SK-N-SH treated with all-trans-retinoic acid at 6 μM for 48 hours (cell line): ENCODE measurements around the gene P2RX4.
"Not testable (repeated sequence)": the region's sequence is repeated elsewhere in the genome, so short reads cannot be mapped to it uniquely, and the experiment has no call there.

Experiments used
- PPARA ChIP-seq: fragments of 250-450 bp; sonication (Bioruptor Pico); IDR thresholded peaks from 2 replicates; pipeline ENCODE4 v1.5.0; 2020; ENCODE audit warnings: mild to moderate bottlenecking, borderline replicate concordance
- TSHZ2 ChIP-seq: fragments of 250-450 bp; sonication (Bioruptor Pico); IDR thresholded peaks from 2 replicates; pipeline ENCODE4 v1.5.0; 2020; ENCODE audit warnings: mild to moderate bottlenecking, moderate library complexity
- ZFP3 ChIP-seq: fragments of 250-450 bp; sonication (Bioruptor Pico); IDR thresholded peaks from 2 replicates; pipeline ENCODE4 v1.5.0; 2020; ENCODE audit warnings: mild to moderate bottlenecking, moderate library complexity
- ZNF8 ChIP-seq: fragments of 450-650 bp; formaldehyde crosslinking; IDR thresholded peaks from 2 replicates; pipeline ENCODE4 v1.5.0; 2020; ENCODE audit warnings: mild to moderate bottlenecking, moderate library complexity
- TF ChIP-seq, protein P1 (sequence below): fragments of 250-450 bp; sonication (Bioruptor Pico); IDR thresholded peaks from 2 replicates; pipeline ENCODE4 v1.5.1; 2021; ENCODE audit warnings: mild to moderate bottlenecking, moderate library complexity
- TF ChIP-seq, protein P2 (sequence below): fragments of 250-450 bp; sonication (Bioruptor Pico); IDR thresholded peaks from 2 replicates; pipeline ENCODE4 v1.8.0; 2020; ENCODE audit warnings: mild to moderate bottlenecking, moderate library complexity, borderline replicate concordance
- TF ChIP-seq, protein P3 (sequence below): fragments of 250-450 bp; sonication (Bioruptor Pico); IDR thresholded peaks from 2 replicates; pipeline ENCODE4 v1.8.0; 2021; ENCODE audit warnings: low read depth, mild to moderate bottlenecking, moderate library complexity, borderline replicate concordance

DNA sequence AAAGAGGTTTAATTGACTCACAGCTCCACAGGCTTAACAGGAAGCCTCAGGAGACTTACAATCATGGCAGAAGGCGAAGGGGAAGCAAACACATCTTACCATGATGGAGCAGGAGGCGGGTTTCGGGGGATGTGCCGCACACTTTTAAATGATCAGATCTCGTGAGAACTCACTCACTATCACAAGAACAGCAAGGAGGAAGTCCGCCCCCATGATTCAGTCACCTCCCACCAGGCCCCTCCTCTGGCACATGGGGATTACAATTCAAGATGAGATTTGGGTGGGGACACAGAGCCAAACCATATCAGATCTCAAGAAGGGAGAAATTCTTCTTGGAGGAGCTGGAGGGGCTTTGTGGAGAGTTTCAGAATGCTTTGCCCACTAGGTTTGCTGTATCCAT is 45.1 kb upstream of the P2RX4 start:
- TF ChIP-seq ZNF8; PPARA (CRISPR knock-in tag); ZFP3 (CRISPR knock-in tag); TSHZ2 (CRISPR knock-in tag): not testable (repeated sequence)
- TF ChIP-seq, protein P1, sequence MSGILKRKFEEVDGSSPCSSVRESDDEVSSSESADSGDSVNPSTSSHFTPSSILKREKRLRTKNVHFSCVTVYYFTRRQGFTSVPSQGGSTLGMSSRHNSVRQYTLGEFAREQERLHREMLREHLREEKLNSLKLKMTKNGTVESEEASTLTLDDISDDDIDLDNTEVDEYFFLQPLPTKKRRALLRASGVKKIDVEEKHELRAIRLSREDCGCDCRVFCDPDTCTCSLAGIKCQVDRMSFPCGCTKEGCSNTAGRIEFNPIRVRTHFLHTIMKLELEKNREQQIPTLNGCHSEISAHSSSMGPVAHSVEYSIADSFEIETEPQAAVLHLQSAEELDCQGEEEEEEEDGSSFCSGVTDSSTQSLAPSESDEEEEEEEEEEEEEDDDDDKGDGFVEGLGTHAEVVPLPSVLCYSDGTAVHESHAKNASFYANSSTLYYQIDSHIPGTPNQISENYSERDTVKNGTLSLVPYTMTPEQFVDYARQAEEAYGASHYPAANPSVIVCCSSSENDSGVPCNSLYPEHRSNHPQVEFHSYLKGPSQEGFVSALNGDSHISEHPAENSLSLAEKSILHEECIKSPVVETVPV (CRISPR knock-in tag), result not testable (repeated sequence)
- TF ChIP-seq, protein P2, sequence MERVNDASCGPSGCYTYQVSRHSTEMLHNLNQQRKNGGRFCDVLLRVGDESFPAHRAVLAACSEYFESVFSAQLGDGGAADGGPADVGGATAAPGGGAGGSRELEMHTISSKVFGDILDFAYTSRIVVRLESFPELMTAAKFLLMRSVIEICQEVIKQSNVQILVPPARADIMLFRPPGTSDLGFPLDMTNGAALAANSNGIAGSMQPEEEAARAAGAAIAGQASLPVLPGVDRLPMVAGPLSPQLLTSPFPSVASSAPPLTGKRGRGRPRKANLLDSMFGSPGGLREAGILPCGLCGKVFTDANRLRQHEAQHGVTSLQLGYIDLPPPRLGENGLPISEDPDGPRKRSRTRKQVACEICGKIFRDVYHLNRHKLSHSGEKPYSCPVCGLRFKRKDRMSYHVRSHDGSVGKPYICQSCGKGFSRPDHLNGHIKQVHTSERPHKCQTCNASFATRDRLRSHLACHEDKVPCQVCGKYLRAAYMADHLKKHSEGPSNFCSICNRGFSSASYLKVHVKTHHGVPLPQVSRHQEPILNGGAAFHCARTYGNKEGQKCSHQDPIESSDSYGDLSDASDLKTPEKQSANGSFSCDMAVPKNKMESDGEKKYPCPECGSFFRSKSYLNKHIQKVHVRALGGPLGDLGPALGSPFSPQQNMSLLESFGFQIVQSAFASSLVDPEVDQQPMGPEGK (CRISPR knock-in tag), result not testable (repeated sequence)
- TF ChIP-seq, protein P3, sequence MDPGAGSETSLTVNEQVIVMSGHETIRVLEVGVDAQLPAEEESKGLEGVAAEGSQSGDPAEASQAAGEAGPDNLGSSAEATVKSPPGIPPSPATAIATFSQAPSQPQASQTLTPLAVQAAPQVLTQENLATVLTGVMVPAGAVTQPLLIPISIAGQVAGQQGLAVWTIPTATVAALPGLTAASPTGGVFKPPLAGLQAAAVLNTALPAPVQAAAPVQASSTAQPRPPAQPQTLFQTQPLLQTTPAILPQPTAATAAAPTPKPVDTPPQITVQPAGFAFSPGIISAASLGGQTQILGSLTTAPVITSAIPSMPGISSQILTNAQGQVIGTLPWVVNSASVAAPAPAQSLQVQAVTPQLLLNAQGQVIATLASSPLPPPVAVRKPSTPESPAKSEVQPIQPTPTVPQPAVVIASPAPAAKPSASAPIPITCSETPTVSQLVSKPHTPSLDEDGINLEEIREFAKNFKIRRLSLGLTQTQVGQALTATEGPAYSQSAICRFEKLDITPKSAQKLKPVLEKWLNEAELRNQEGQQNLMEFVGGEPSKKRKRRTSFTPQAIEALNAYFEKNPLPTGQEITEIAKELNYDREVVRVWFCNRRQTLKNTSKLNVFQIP, result not testable (repeated sequence)
